Embryonic facial prominence (tissue), 1 donor: ENCODE data around the gene CCDC187.
"Not testable (repeated sequence)": the region's sequence is repeated elsewhere in the genome, so short reads cannot be mapped to it uniquely, and the experiment has no call there.

Experiments used
- DNase-seq: peaks from one replicate; pipeline ENCODE4 v3.0.0-alpha.2; 2016; ENCODE audit errors: extremely low spot score

CCDC187 gene

DNA sequence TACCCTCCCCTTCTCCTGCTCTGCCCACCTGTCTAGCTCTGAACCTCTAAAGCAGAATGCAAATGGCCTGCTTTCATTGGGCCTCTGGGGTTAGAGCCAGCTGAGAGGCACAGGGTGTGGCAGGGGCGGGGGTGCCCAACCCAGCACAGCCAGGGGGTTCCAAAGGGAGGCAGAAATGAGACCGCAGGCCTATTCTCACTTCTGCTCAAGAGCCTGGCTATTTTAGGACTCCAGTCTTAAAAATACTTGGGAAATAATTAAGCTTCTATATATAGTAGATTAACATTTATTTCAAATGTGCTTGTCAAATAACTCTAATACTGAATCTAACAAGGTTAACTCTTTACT is 63.9 kb downstream of the CCDC187 start:
- no peak for DNase-seq

- DNase-seq, result no peak
Observed at GRCh38 chr9:136239135-136239982, 64.5 kb downstream of the CCDC187 start.

DNA sequence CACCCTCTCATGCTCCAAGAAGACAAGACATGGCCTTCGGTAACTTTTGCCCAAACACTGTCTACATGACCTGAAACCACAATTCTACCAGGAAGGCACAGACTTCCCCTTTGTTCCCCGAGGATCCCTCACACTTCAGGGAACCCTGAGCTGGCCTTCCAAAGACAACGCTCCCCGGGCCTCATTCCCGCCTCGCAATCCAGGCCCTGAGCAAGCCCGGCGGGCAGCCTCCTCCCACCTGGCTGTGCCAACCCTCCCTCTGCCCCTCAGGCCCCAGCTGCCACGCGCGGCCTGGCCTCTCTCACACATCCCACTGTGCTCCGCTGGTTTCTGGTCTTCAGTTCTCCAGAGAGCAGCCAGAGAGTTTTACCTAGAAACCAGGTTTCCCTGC is 65.6 kb downstream of the CCDC187 start:
- no peak for DNase-seq

GRCh38 chr9:136237486-136238341 is 66.2 kb downstream of the CCDC187 start:
- DNase-seq, result no peak

GRCh38 chr9:136236471-136237410 is 67.2 kb downstream of the CCDC187 start:
- not testable (repeated sequence) for DNase-seq

GRCh38 chr9:136235709-136236455 is 68.0 kb downstream of the CCDC187 start:
- no peak for DNase-seq

GRCh38 chr9:136235171-136235570 is 68.7 kb downstream of the CCDC187 start:
- DNase-seq, result no peak

DNA sequence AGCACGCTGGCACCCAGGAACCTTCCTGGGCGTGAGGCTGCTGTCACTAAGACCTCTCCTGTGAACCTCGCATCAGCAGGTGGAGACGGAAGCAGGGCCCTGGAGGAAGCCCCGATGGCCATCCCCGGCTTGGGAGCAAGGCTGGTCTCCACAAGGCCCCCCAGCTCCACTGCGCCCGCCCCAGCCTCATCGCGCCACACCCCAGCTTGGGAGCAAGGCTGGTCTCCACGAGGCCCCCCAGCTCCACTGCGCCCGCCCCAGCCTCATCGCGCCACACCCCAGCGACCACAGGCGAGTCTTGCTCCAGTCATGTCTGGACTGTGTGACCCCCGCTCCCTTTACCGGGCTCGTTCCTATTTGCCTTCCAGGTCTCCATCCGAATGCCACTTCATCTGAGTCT is 69.3 kb downstream of the CCDC187 start:
- DNase-seq, result no peak

- DNase-seq, result no peak
Observed at GRCh38 chr9:136233868-136234267, 70.0 kb downstream of the CCDC187 start.

GRCh38 chr9:136233411-136233810 is 70.5 kb downstream of the CCDC187 start:
- DNase-seq, result no peak

DNA sequence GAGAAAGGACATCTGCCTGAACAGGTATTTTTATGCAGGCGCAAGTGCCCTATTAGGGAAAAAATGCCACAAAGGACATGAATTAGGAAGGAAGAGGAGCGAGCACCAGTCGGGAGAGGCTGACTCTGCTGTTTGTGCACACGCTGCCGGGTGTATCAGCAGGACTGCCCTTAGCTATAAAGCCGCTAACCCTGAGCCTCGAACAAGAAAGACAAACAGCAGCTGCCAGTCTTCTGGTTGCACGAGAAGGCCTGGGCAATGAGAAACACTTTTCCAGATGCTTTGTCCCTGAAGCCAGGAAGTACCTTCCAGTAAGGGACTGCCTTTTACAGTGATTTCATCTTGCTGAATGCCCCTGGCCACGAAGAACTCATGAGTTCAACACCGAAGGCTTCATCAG is 70.9 kb downstream of the CCDC187 start:
- no peak for DNase-seq

DNA sequence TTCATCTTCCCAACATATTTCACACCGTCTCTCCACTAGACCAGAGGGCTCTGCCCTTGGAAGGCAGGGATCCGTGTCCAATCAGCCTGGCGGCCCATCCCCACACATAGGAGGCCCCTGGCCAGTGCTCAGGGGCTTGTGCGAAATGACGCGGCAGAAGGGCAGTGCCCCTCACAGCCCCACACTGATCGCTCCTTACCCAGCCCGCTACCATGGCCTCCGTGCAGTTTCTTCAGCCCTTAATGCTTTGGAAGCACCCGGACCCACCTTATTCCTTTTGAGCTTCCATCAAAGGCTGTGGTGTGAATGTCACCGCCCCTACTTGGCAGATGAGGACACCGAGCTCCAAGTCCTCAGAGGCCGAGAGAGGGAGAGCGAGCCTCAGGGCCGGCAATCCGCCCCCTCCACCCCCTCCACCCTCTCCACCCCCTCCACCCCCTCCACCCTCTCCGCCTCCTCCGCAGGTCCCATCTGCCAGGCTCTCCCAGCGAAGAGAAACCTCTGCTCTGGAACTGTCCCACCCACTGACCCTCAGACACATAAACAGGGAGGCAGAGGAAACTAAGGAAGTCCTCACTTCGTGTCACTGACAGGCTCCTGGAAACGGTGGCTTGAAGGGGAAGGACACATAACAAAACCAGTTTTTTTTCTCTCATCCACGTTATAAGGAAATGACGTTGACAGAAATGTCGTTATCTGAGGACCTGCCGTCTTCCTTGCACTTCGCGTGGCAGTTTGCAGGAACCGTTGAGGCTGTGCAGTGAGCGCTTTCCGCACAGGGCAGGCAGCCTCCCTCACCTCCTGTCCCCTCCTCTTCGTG is 72.2 kb downstream of the CCDC187 start:
- no peak for DNase-seq

- DNase-seq, result no peak
Observed at GRCh38 chr9:136230773-136231172, 73.1 kb downstream of the CCDC187 start.

DNA sequence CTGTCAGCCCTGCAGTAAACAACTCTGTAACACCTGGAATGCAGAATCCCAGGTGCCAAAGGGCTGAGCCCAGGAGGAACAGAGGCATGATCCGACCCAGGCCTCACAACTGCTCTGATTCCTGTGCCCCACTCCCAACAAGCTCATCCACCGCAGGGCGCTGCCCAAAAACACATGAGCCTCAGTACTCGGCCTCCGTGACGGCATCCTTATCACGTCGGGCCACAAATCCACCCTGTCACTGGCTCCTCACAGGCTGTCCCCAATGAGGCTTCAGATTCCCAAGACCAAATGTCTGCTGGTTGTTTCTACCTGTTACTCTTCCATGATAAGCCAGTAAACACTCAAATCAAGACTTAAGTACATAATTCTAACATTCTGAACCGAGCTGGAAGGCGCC is 73.5 kb downstream of the CCDC187 start:
- no peak for DNase-seq

DNA sequence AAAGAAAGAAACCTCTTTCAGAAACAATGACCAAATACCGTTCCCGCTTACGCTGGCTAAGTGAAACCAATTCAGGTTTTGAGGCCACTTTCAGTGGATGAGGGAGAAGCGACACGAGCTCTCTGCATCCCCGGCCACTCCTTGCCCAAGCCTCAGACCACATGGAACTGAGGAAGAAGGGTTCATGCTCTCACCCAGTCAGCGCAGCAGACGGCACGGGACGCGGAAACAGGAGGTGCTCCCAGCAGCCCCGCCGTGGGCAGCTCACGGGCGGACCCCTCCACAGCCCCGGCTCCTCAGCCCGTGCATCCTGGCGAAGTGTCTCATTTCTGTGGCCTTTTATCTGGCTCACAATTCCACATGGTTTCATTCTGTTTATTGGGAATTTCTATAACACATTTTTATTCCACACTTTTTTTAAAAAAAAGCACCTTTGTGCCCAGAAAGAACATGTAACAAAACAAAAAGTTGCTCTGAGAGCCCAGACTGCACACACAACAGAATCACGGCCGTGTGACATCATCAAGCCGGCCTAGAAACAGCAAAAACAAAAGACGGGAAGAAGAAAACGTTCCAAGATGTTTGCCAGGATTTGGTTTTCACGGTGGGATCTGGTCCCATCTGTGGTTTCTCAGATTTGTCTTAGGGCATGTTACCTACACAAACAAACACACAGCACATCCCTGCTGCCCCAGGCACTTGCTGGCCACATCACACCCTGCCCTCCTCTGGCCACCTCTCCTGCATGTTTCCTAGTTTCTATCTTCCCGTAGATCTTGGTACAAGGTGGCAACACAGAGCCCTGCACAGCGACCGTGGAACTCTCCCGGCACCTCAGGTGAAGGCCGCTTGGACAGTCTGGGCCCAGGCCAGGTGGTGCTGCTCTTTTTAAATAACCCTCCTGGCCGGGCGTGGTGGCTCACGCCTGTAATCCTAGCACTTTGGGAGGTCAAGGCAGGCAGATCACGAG is 74.5 kb downstream of the CCDC187 start:
- DNase-seq, result no peak

GRCh38 chr9:136228107-136228875 is 75.6 kb downstream of the CCDC187 start:
- no peak for DNase-seq

DNA sequence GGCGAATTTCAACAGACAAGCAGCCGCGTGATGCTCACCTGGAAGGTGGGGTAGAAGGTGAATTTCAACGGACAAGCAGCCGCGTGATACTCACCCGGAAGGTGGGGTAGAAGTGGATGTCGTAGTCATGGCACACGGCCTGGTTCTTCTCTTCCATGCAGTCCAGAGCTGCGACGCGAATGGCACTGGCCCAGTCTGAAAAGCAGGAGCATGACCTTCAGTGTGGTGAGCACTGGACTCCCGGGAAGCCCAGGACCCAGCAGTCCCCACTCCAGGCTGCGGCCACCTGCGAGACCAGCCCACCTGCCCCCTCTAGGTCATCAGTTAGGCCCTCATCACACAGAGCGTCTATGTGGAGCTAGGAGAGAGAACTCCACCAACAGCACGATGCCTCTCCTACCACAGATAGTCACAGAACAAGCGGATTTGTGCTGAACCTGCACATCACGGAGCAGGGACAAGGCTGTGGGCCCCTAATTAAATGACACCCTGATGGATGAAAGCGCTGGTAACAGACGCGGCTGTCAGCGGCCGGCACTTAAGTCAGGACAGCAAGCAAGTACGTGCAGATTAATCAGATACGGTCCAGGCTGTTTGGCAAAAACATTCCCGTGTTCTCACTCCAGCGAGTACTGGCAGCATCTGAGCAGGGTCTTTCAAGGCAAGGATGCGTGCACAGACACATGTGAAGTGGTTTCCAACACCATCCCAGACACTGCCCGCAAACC is 77.0 kb downstream of the CCDC187 start:
- DNase-seq, result no peak
